GM18951 (cell line): Measurements from ENCODE around the gene ST6GALNAC3.
"Not testable (repeated sequence)": the region's sequence is repeated elsewhere in the genome, so short reads cannot be mapped to it uniquely, and the experiment has no call there.

Source experiments
- POLR2A ChIP-seq: IDR thresholded peaks from 4 replicates; pipeline ENCODE4 v1.6.1; 2011; ENCODE audit warnings: mild to moderate bottlenecking; ENCODE audit not compliant: insufficient read length, insufficient read depth; ENCODE audit errors: extremely low read depth
- in situ Hi-C: fragments of 300-500 bp; cut with MboI; formaldehyde crosslinking; loops from one replicate; pipeline ENCODE4 v1.12.0; 2022; ENCODE audit warnings: low sequenced_read_pairs, mixed read lengths, inconsistent platforms; ENCODE audit not compliant: unreplicated experiment

Gene ST6GALNAC3

GRCh38 chr1:76635784-76636183, 561.2 kb downstream of the ST6GALNAC3 start:
- no peak for TF ChIP-seq POLR2A
- in situ Hi-C loops: no loop called here

- no peak for TF ChIP-seq POLR2A
- in situ Hi-C loops: no loop called here
Measured at GRCh38 chr1:76639181-76639580, 564.6 kb downstream of the ST6GALNAC3 start.

GRCh38 chr1:76640092-76640491, 565.5 kb downstream of the ST6GALNAC3 start:
- in situ Hi-C loops: no loop called here
- no peak for TF ChIP-seq POLR2A

- no peak for TF ChIP-seq POLR2A
- in situ Hi-C loops: no loop called here
Measured at GRCh38 chr1:76640723-76641122, 566.2 kb downstream of the ST6GALNAC3 start.

GRCh38 chr1:76644139-76644538, 569.6 kb downstream of the ST6GALNAC3 start:
- in situ Hi-C loops: no loop called here
- no peak for TF ChIP-seq POLR2A

GRCh38 chr1:76652860-76653259, 578.3 kb downstream of the ST6GALNAC3 start:
- in situ Hi-C loops: not testable (repeated sequence)

- in situ Hi-C loops: no loop called here
- TF ChIP-seq POLR2A: no peak
Measured at GRCh38 chr1:76657623-76658022, 583.1 kb downstream of the ST6GALNAC3 start.

- in situ Hi-C loops: no loop called here
- no peak for TF ChIP-seq POLR2A
Measured at GRCh38 chr1:76659171-76659940, 584.8 kb downstream of the ST6GALNAC3 start.

GRCh38 chr1:76661531-76661930, 587.0 kb downstream of the ST6GALNAC3 start:
- in situ Hi-C loops: no loop called here
- TF ChIP-seq POLR2A: no peak

- in situ Hi-C loops: no loop called here
- no peak for TF ChIP-seq POLR2A
Measured at GRCh38 chr1:76666499-76666898, 592.0 kb downstream of the ST6GALNAC3 start.

- in situ Hi-C loops: no loop called here
- no peak for TF ChIP-seq POLR2A
Measured at GRCh38 chr1:76668046-76668445, 593.5 kb downstream of the ST6GALNAC3 start.

- in situ Hi-C loops: no loop called here
- no peak for TF ChIP-seq POLR2A
Measured at GRCh38 chr1:76669131-76669530, 594.6 kb downstream of the ST6GALNAC3 start.

- in situ Hi-C loops: no loop called here
- TF ChIP-seq POLR2A: no peak
Measured at GRCh38 chr1:76669624-76670315, 595.2 kb downstream of the ST6GALNAC3 start.

- TF ChIP-seq POLR2A: no peak
- in situ Hi-C loops: no loop called here
Measured at GRCh38 chr1:76674689-76675210, 600.2 kb downstream of the ST6GALNAC3 start.
